Ovary (tissue), 3 donors: ENCODE measurements around the gene ARV1.

Source experiments
- CTCF ChIP-seq, 3 donors: fragments of 450-650 bp in 2 of 3; fragments of 200-600 bp in 1 of 3; IDR thresholded peaks; one replicate each; pipeline versions ENCODE4 v1.5.1 to v1.8.0; 2016 to 2022; ENCODE audit warnings: antibody characterized with exemption in 3 of 3, mild to moderate bottlenecking in 1 of 3
- EP300 ChIP-seq: sonication (generic); formaldehyde crosslinking; IDR thresholded peaks from one replicate; pipeline ENCODE4 v1.6.1; 2017; ENCODE audit warnings: antibody characterized with exemption
- POLR2A ChIP-seq: fragments of 450-650 bp; IDR thresholded peaks from one replicate; pipeline ENCODE4 v1.6.1; 2017; ENCODE audit warnings: antibody characterized with exemption, mild to moderate bottlenecking, moderate library complexity
- donor health status: DM: no; HTN: no; CAD: no.

- no peak for TF ChIP-seq CTCF (IDR thresholded peaks at IDR 0.05)
- TF ChIP-seq POLR2A, result no peak
- no peak for TF ChIP-seq EP300
Observed at GRCh38 chr1:231039161-231040018, 60.5 kb downstream of the ARV1 start.
